Tibial nerve (tissue), 4 donors: ENCODE measurements around the gene PROCA1.

ENCODE experiments used
- CTCF ChIP-seq, 5 experiments: fragments of 200-600 bp in 3 of 5; fragments of 450-650 bp in 2 of 5; sonication (generic) in 3 of 5; IDR thresholded peaks; one replicate each; pipeline ENCODE4 v1.5.1; 2016 to 2019; ENCODE audit warnings: antibody characterized with exemption in 5 of 5, mild to moderate bottlenecking in 3 of 5, moderate library complexity in 2 of 5
- EP300 ChIP-seq, 2 donors: sonication (generic); formaldehyde crosslinking; IDR thresholded peaks; one replicate each; pipeline ENCODE4 v1.6.1; 2017; ENCODE audit warnings: antibody characterized with exemption in 2 of 2, mild to moderate bottlenecking in 1 of 2
- POLR2A ChIP-seq, 2 donors: fragments of 450-650 bp; IDR thresholded peaks; one replicate each; pipeline ENCODE4 v1.6.1; 2017; ENCODE audit warnings: antibody characterized with exemption in 2 of 2, mild to moderate bottlenecking in 2 of 2, moderate library complexity in 2 of 2

DNA sequence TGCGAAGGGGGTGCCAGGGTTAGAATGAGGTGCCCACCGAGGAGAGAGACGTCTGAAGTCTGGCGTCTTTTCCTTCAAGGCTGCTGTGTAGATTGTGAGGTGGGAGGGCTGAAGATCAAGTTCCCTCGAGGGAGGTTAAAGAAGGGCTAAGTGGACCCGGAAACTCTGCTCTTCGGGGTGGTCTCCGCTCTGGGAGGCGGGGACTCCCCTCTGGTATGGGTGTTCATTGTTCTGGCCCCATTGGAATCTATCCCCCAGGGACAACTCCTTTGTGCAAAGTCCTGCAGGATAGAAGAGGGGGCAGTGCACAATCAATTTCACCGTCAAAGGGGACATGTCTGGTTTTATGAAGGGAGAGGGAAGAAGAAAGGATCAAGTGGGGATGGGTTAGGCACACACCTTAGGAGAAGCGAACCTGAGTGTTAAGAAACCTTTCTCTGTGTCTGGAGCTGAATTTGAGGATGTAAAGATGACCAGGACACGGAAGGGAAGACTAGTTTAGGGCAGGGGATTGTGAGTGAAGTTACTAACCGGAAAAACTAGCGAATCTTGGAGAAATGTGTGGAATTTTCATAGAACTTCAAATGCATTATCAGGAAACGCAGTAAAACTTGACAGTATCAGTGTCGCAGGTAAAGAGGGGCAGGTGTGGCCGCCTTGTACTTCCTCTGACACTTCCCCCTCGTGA, 6.8 kb upstream of the PROCA1 start:
- no peak for TF ChIP-seq CTCF (IDR thresholded peaks at IDR 0.05)
- TF ChIP-seq POLR2A (IDR thresholded peaks at IDR 0.05), result no peak
- TF ChIP-seq EP300 (IDR thresholded peaks at IDR 0.05), result no peak
